Measurements from ENCODE around the gene GNG8.

GRCh38 chr19:46587861-46588260 lies 48.1 kb downstream of the GNG8 start:
- TF ChIP-seq EZH2 (IDR thresholded peaks at IDR 0.05) = no peak
- no peak for TF ChIP-seq ZBTB33 (IDR thresholded peaks at IDR 0.05; ENCODE audit: extremely low read depth, insufficient replicate concordance, low read length)

Measured in HCT116 (cell line).